Measurements from ENCODE around the gene EIF3I.

Gene EIF3I

GRCh38 chr1:32187850-32188249, 34.4 kb upstream of the EIF3I start:
- H3K36me3 ChIP-seq (ENCODE audit: insufficient read depth, low read length), result peaks cover 85% of the 10 kb centered on the region

GRCh38 chr1:32192220-32192948, 29.8 kb upstream of the EIF3I start:
- Histone ChIP-seq H3K4me3 (ENCODE audit: low read length) (no peak overlapping the region), H3K9me3 (ENCODE audit: low read length) (no peaks in the 10 kb centered on the region), H3K4me1 (ENCODE audit: insufficient read depth, low read length) (peaks cover 2% of the 10 kb centered on the region), H3K27me3 (ENCODE audit: insufficient read depth, low read length) (no peaks in the 10 kb centered on the region), H2AFZ (ENCODE audit: low read depth, low read length) (no peak overlapping the region), H3K36me3 (ENCODE audit: insufficient read depth, low read length) (peaks cover 95% of the 10 kb centered on the region)

More at GRCh38 chr1:32187850-32188249, 34.4 kb upstream of the EIF3I start:
- no peaks in the 10 kb centered on the region for H3K27me3 ChIP-seq (ENCODE audit: insufficient read depth, low read length)
- no peaks in the 10 kb centered on the region for H3K9me3 ChIP-seq (ENCODE audit: low read length)
- H2AFZ ChIP-seq (ENCODE audit: low read depth, low read length), result no peak overlapping the region
- no peak overlapping the region for H3K4me3 ChIP-seq (ENCODE audit: low read length)
- no peaks in the 10 kb centered on the region for H3K4me1 ChIP-seq (ENCODE audit: insufficient read depth, low read length)

DNA sequence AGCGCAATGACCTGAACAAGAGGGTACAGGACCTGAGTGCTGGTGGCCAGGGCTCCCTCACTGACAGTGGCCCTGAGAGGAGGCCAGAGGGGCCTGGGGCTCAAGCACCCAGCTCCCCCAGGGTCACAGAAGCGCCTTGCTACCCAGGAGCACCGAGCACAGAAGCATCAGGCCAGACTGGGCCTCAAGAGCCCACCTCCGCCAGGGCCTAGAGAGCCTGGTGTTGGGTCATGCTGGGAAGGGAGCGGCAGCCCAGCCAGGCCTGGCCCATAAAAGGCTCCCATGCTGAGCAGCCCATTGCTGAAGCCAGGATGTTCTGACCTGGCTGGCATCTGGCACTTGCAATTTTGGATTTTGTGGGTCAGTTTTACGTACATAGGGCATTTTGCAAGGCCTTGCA, 27.2 kb upstream of the EIF3I start:
- no peak overlapping the region for H3K4me3 ChIP-seq (ENCODE audit: low read length)
- peaks cover 25% of the 10 kb centered on the region for H3K4me1 ChIP-seq (ENCODE audit: insufficient read depth, low read length)
- H3K27me3 ChIP-seq (ENCODE audit: insufficient read depth, low read length), result no peaks in the 10 kb centered on the region
- no peaks in the 10 kb centered on the region for H3K9me3 ChIP-seq (ENCODE audit: low read length)
- peaks cover 72% of the 10 kb centered on the region for H3K36me3 ChIP-seq (ENCODE audit: insufficient read depth, low read length)
- H2AFZ ChIP-seq (ENCODE audit: low read depth, low read length), result no peak overlapping the region

- no peaks in the 10 kb centered on the region for H3K27me3 ChIP-seq (ENCODE audit: insufficient read depth, low read length)
- H2AFZ ChIP-seq (ENCODE audit: low read depth, low read length), result no peak overlapping the region
- H3K9me3 ChIP-seq (ENCODE audit: low read length), result no peaks in the 10 kb centered on the region
- H3K36me3 ChIP-seq (ENCODE audit: insufficient read depth, low read length), result peaks cover 66% of the 10 kb centered on the region
- peaks cover 27% of the 10 kb centered on the region for H3K4me1 ChIP-seq (ENCODE audit: insufficient read depth, low read length)
- H3K4me3 ChIP-seq (ENCODE audit: low read length), result no peak overlapping the region
Measured at GRCh38 chr1:32195531-32195930, 26.7 kb upstream of the EIF3I start.

- H3K36me3 ChIP-seq (ENCODE audit: insufficient read depth, low read length), result peaks cover 62% of the 10 kb centered on the region
Measured at GRCh38 chr1:32195972-32196823, 26.0 kb upstream of the EIF3I start.

DNA sequence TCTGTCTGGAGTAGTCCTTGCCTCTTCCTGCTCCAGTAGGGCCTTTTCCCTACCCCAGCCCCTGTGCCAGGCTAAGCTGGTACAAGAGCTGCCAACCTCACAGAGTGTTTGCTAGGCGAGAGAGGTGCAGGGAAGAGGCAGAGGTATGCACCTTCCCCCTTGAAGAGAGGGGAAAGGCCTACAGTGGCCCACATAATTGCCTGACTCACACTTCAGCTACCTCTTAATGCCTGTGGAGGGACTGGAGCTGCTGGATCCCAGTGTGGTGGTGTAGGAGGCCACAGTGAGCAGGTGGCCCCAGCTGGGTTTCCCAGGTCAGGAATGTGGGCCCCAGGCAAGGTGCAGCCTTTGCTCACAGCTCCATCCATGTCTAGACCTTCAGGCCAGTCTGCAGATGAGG, 25.1 kb upstream of the EIF3I start:
- H2AFZ ChIP-seq (ENCODE audit: low read depth, low read length), result no peak overlapping the region
- H3K36me3 ChIP-seq (ENCODE audit: insufficient read depth, low read length), result peaks cover 53% of the 10 kb centered on the region
- H3K4me1 ChIP-seq (ENCODE audit: insufficient read depth, low read length), result peaks cover 36% of the 10 kb centered on the region
- no peak overlapping the region for H3K4me3 ChIP-seq (ENCODE audit: low read length)
- no peaks in the 10 kb centered on the region for H3K9me3 ChIP-seq (ENCODE audit: low read length)
- no peaks in the 10 kb centered on the region for H3K27me3 ChIP-seq (ENCODE audit: insufficient read depth, low read length)

More at GRCh38 chr1:32195972-32196823, 26.0 kb upstream of the EIF3I start:
- Histone ChIP-seq H3K9me3 (ENCODE audit: low read length) (no peaks in the 10 kb centered on the region), H3K4me3 (ENCODE audit: low read length) (no peak overlapping the region), H2AFZ (ENCODE audit: low read depth, low read length) (no peak overlapping the region), H3K27me3 (ENCODE audit: insufficient read depth, low read length) (no peaks in the 10 kb centered on the region), H3K4me1 (ENCODE audit: insufficient read depth, low read length) (peaks cover 29% of the 10 kb centered on the region)

DNA sequence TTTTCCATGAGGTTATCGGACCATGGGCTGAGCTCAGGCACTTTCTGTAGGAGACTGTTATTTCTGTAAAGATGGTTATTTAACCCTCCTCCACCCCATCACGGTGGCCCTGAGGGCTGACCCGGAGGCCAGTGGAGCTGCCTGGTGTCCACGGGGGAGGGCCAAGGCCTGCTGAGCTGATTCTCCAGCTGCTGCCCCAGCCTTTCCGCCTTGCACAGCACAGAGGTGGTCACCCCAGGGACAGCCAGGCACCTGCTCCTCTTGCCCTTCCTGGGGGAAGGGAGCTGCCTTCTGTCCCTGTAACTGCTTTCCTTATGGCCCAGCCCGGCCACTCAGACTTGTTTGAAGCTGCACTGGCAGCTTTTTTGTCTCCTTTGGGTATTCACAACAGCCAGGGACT, 24.4 kb upstream of the EIF3I start:
- Histone ChIP-seq H3K36me3 (ENCODE audit: insufficient read depth, low read length) (peaks cover 45% of the 10 kb centered on the region), H3K27me3 (ENCODE audit: insufficient read depth, low read length) (no peaks in the 10 kb centered on the region)

GRCh38 chr1:32198237-32199042, 23.8 kb upstream of the EIF3I start:
- H2AFZ ChIP-seq (ENCODE audit: low read depth, low read length), result no peak overlapping the region
- H3K4me3 ChIP-seq (ENCODE audit: low read length), result no peak overlapping the region
- peaks cover 36% of the 10 kb centered on the region for H3K4me1 ChIP-seq (ENCODE audit: insufficient read depth, low read length)
- no peaks in the 10 kb centered on the region for H3K27me3 ChIP-seq (ENCODE audit: insufficient read depth, low read length)
- H3K9me3 ChIP-seq (ENCODE audit: low read length), result no peaks in the 10 kb centered on the region
- H3K36me3 ChIP-seq (ENCODE audit: insufficient read depth, low read length), result peaks cover 39% of the 10 kb centered on the region

More for the DNA sequence above, 24.4 kb upstream of the EIF3I start:
- Histone ChIP-seq H3K4me1 (ENCODE audit: insufficient read depth, low read length) (peaks cover 36% of the 10 kb centered on the region), H3K4me3 (ENCODE audit: low read length) (no peak overlapping the region), H2AFZ (ENCODE audit: low read depth, low read length) (no peak overlapping the region), H3K9me3 (ENCODE audit: low read length) (no peaks in the 10 kb centered on the region)

DNA sequence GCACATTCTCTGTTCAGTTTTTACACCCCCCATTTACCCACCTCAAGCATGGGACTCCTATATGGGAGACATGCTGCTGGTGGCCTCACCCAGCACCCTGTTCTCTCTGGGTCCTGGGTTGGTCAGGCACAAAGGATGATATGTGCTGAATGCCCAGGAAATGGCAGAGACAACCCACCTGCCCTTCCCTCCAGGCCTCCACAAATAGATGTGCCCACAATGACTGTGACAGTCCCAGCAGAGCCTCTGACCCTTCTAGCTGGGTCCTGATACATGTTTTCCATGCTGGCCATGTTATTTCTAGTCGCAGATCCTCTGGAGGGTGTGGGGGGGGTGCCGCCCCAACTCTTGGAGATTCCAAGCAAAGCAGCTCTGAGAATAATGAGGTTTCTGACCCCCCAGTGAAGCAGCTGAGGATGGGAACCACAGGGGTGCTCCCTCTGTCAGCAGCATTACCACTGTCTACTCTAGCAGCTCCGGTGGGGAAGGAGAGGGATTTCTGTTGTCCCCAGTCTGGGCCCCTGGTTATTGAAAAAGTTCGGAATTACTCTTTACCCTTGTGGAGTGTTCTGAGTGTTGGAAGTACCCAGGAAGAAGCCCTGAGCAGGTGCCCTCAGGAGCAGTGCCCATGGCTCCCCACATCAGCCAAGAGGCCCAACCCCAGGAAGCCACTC, 23.0 kb upstream of the EIF3I start:
- Histone ChIP-seq H3K4me1 (ENCODE audit: insufficient read depth, low read length) (peaks cover 36% of the 10 kb centered on the region), H3K36me3 (ENCODE audit: insufficient read depth, low read length) (peaks cover 33% of the 10 kb centered on the region), H3K9me3 (ENCODE audit: low read length) (no peaks in the 10 kb centered on the region), H3K27me3 (ENCODE audit: insufficient read depth, low read length) (no peaks in the 10 kb centered on the region), H3K4me3 (ENCODE audit: low read length) (no peak overlapping the region), H2AFZ (ENCODE audit: low read depth, low read length) (no peak overlapping the region)

DNA sequence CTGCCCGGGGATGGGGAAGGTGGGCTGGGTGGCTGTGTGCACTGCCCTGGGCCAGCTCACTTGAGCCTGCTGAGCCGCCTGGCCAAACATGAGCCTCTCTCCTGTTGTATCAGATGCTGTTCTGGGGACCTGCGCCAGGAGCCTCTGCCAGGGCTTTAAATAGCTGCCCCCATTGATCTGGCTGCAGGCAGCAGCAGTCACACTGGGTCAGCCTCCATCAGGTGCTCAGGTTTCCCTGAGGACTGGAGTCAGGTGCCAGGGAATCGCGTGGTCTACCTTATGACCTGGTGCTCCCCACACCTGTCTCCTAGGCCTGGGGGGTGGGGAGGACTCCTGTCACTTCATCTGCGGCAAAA, 22.5 kb upstream of the EIF3I start:
- Histone ChIP-seq H2AFZ (ENCODE audit: low read depth, low read length) (no peak overlapping the region), H3K36me3 (ENCODE audit: insufficient read depth, low read length) (peaks cover 30% of the 10 kb centered on the region), H3K4me3 (ENCODE audit: low read length) (peak overlapping the region; percentile 49), H3K4me1 (ENCODE audit: insufficient read depth, low read length) (peaks cover 36% of the 10 kb centered on the region), H3K27me3 (ENCODE audit: insufficient read depth, low read length) (no peaks in the 10 kb centered on the region), H3K9me3 (ENCODE audit: low read length) (no peaks in the 10 kb centered on the region)

DNA sequence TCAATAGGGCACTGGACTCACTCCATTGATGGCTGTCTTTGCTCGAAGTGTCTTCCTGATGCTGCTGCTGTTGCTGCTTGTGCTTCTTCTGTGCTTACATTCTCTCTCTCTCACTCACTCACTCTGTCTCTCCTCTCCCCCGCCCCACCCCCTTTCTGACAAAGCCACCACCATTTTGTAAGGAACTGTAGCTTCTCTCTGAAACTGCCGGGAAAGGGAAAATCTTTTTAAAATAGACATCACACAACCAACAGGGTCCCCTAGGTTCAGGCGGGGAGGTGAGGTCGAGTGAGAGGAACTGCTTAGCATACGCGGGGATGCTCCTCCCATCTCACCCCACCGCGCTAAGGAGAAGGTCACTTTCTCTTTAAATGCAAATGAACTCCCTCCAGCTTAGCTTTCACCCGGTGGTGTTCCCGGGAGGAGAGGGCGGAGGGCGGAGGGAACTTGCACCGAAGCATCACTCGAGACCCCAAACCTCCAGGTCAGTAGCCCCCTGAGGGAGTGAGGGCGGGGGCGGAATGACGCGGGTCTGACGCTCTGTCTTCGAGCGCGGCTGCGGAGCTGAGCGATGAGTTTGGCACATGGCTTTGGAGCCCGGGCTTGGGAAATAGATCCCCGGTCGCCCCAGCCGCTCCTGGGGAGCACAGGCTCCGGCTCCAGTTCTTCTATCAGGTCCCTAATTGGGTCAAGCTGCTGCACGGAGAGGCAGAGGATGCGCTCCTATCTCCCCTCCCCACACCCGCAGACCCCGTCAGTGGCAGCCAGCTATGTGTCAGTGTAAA, 21.8 kb upstream of the EIF3I start, which contains the start of gene CCDC28B:
Gene CCDC28B, plus strand, starts transcription at position 370 of the 785 bp plus-strand sequence. CDS start 1,341 bp downstream, outside the sequence.
- Histone ChIP-seq H3K27me3 (ENCODE audit: insufficient read depth, low read length) (no peaks in the 10 kb centered on the region), H3K36me3 (ENCODE audit: insufficient read depth, low read length) (peaks cover 23% of the 10 kb centered on the region), H3K9me3 (ENCODE audit: low read length) (no peaks in the 10 kb centered on the region), H3K4me3 (ENCODE audit: low read length) (peak within 1 kb of the TSS; percentile 49), H2AFZ (ENCODE audit: low read depth, low read length) (peak within 1 kb of the TSS; percentile 58), H3K4me1 (ENCODE audit: insufficient read depth, low read length) (peaks cover 36% of the 10 kb centered on the region)
